Endothelial cell (in vitro differentiated cells): Measurements from ENCODE around the gene CCDC14. TPM values are rescaled to one million over a fixed set of nuclear protein-coding genes. Genes with fewer than 3 reads are reported as not detected.

Experiments used
- DNase-seq: peaks from one replicate; pipeline ENCODE4 v3.0.0; 2021; ENCODE audit warnings: low spot score
- H3K27ac Mint-ChIP-seq: one replicate; pipeline ENCODE4 v1.8.0; 2021; ENCODE audit warnings: mixed read lengths, inconsistent platforms; ENCODE audit not compliant: unreplicated experiment
- H3K27me3 Mint-ChIP-seq: one replicate; pipeline ENCODE4 v1.8.0; 2021; ENCODE audit warnings: mild to moderate bottlenecking, moderate library complexity, mixed read lengths, inconsistent platforms; ENCODE audit not compliant: unreplicated experiment
- H3K36me3 Mint-ChIP-seq: one replicate; pipeline ENCODE4 v1.8.0; 2021; ENCODE audit warnings: mild to moderate bottlenecking, low read depth, mixed read lengths, inconsistent platforms; ENCODE audit not compliant: unreplicated experiment
- H3K4me1 Mint-ChIP-seq: one replicate; pipeline ENCODE4 v1.8.0; 2021; ENCODE audit warnings: mild to moderate bottlenecking, mixed read lengths, inconsistent platforms; ENCODE audit not compliant: unreplicated experiment
- H3K4me3 Mint-ChIP-seq: one replicate; pipeline ENCODE4 v1.8.0; 2021; ENCODE audit warnings: mild to moderate bottlenecking, mixed read lengths, inconsistent platforms; ENCODE audit not compliant: unreplicated experiment
- H3K9me3 Mint-ChIP-seq: one replicate; pipeline ENCODE4 v1.8.0; 2021; ENCODE audit warnings: mixed read lengths, inconsistent platforms; ENCODE audit not compliant: unreplicated experiment
- CTCF ChIP-seq: fragments of 200-600 bp; sonication (generic); IDR thresholded peaks from one replicate; pipeline ENCODE4 v1.5.0; 2021; ENCODE audit warnings: antibody characterized with exemption; ENCODE audit not compliant: unreplicated experiment
- total RNA-seq: library from RNA; stranded (reverse); fragmentation: NEBNext Ultra II Directional; extraction: Animal tissue kit (Norgen Biotek cat#: 25700); gene quantifications from one replicate; pipeline ENCODE4 v1.2.1, GENCODE V29; 2021; ENCODE audit not compliant: unreplicated experiment

CCDC14 gene
- total RNA-seq, 1 donor from 2014 or later = 44.5 TPM

- peaks cover 14% of the 10 kb centered on the region for H3K4me1 Mint-ChIP-seq
- no peak for TF ChIP-seq CTCF
- H3K9me3 Mint-ChIP-seq = no peaks in the 10 kb centered on the region
- peaks cover 18% of the 10 kb centered on the region for H3K27me3 Mint-ChIP-seq
- no peak overlapping the region for H3K27ac Mint-ChIP-seq
- no peaks in the 10 kb centered on the region for H3K36me3 Mint-ChIP-seq
- H3K4me3 Mint-ChIP-seq = peak overlapping the region; percentile 79
- no peak for DNase-seq
Measured at GRCh38 chr3:123883111-123883510, 77.9 kb downstream of the CCDC14 start.

GRCh38 chr3:123881771-123882170 is 79.3 kb downstream of the CCDC14 start:
- H3K9me3 Mint-ChIP-seq = no peaks in the 10 kb centered on the region
- H3K36me3 Mint-ChIP-seq = no peaks in the 10 kb centered on the region
- peaks cover 14% of the 10 kb centered on the region for H3K4me1 Mint-ChIP-seq
- peaks cover 18% of the 10 kb centered on the region for H3K27me3 Mint-ChIP-seq
- TF ChIP-seq CTCF = no peak
- DNase-seq = no peak
- no peak overlapping the region for H3K4me3 Mint-ChIP-seq
- no peak overlapping the region for H3K27ac Mint-ChIP-seq

GRCh38 chr3:123880998-123881561 is 79.9 kb downstream of the CCDC14 start:
- peak; percentile 31 for DNase-seq
- Mint-ChIP-seq H3K4me3 (no peak overlapping the region), H3K4me1 (peaks cover 14% of the 10 kb centered on the region), H3K36me3 (no peaks in the 10 kb centered on the region), H3K27me3 (peaks cover 18% of the 10 kb centered on the region), H3K27ac (no peak overlapping the region), H3K9me3 (no peaks in the 10 kb centered on the region)
- TF ChIP-seq CTCF = peak; percentile 56

GRCh38 chr3:123878807-123879206 is 82.2 kb downstream of the CCDC14 start:
- DNase-seq = no peak
- no peak overlapping the region for H3K4me3 Mint-ChIP-seq

More at GRCh38 chr3:123878807-123879206, 82.2 kb downstream of the CCDC14 start:
- H3K9me3 Mint-ChIP-seq = no peaks in the 10 kb centered on the region
- H3K27me3 Mint-ChIP-seq = peaks cover 15% of the 10 kb centered on the region
- no peak for TF ChIP-seq CTCF
- no peaks in the 10 kb centered on the region for H3K36me3 Mint-ChIP-seq
- H3K4me1 Mint-ChIP-seq = peaks cover 12% of the 10 kb centered on the region
- no peak overlapping the region for H3K27ac Mint-ChIP-seq
